Measurements from ENCODE around the gene TAB2. TPM values are rescaled to one million over a fixed set of nuclear protein-coding genes. Genes with fewer than 3 reads are reported as not detected.
"Not testable (repeated sequence)": the region's sequence is repeated elsewhere in the genome, so short reads cannot be mapped to it uniquely, and the experiment has no call there.

The TAB2 gene
- total RNA-seq, 4 donors from 2014 or later = 24.1 to 93.6 (median 51.7) TPM

DNA sequence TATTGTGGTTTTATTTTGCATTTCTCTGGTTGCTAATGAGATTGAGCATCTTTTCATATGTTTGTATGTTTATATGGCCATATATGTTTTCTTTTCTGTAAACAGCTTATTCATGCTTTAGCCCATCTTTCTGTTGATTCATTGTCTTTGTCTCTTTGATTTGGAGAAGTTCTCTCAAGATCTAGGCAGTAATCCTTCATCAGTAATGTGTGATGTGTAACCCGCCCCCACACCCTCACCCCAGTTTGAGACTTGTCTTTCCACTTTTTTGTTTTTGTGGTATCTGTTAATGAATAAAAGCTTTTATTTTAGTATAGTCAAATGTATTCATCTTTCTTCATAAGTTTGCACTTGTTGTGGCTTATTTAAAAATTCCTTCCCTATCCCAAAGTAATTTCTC is 141.3 kb downstream of the TAB2 start:
- H3K4me1 ChIP-seq = peaks cover 0 to 11% of the 10 kb centered on the region in 2 donors
- DNase-seq = no peak
- H3K36me3 ChIP-seq = no peaks in the 10 kb centered on the region
- TF ChIP-seq POLR2A (IDR thresholded peaks at IDR 0.05) = no peak
- TF ChIP-seq, protein P1, sequence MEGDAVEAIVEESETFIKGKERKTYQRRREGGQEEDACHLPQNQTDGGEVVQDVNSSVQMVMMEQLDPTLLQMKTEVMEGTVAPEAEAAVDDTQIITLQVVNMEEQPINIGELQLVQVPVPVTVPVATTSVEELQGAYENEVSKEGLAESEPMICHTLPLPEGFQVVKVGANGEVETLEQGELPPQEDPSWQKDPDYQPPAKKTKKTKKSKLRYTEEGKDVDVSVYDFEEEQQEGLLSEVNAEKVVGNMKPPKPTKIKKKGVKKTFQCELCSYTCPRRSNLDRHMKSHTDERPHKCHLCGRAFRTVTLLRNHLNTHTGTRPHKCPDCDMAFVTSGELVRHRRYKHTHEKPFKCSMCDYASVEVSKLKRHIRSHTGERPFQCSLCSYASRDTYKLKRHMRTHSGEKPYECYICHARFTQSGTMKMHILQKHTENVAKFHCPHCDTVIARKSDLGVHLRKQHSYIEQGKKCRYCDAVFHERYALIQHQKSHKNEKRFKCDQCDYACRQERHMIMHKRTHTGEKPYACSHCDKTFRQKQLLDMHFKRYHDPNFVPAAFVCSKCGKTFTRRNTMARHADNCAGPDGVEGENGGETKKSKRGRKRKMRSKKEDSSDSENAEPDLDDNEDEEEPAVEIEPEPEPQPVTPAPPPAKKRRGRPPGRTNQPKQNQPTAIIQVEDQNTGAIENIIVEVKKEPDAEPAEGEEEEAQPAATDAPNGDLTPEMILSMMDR (IDR thresholded peaks at IDR 0.05) = no peak
- intact Hi-C loops (cut with DNase I; ENCODE audit: low total_unique reads) = no loop called here
- no peaks in the 10 kb centered on the region for H3K9me3 ChIP-seq
- H3K4me3 ChIP-seq = no peak overlapping the region
- H3K27ac ChIP-seq = no peak overlapping the region
- H3K27me3 ChIP-seq = no peaks in the 10 kb centered on the region

GRCh38 chr6:149459761-149460160 is 142.2 kb downstream of the TAB2 start:
- Histone ChIP-seq H3K27ac (no peak overlapping the region), H3K9me3 (no peaks in the 10 kb centered on the region), H3K4me3 (no peak overlapping the region), H3K4me1 (peaks cover 0 to 1% of the 10 kb centered on the region in 2 donors), H3K27me3 (no peaks in the 10 kb centered on the region), H3K36me3 (no peaks in the 10 kb centered on the region)
- intact Hi-C loops (cut with DNase I; ENCODE audit: low total_unique reads) = no loop called here
- no peak for DNase-seq
- TF ChIP-seq, protein P1 (IDR thresholded peaks at IDR 0.05) = no peak
- TF ChIP-seq POLR2A (IDR thresholded peaks at IDR 0.05) = no peak

GRCh38 chr6:149460249-149460648 is 142.7 kb downstream of the TAB2 start:
- H3K4me1 ChIP-seq; H3K27me3 ChIP-seq; intact Hi-C loops (cut with DNase I; ENCODE audit: low total_unique reads); DNase-seq; H3K4me3 ChIP-seq; H3K9me3 ChIP-seq; H3K36me3 ChIP-seq; H3K27ac ChIP-seq: not testable (repeated sequence)

Small RNAs within 50 kb of the gene (small RNA-seq; reads per million reads assigned to genes)
- not detected for gene RN7SL234P

Other genes starting within 250 kb of the TAB2 start
- 10 to 100 TPM in 1 of 4 donors, 1 to 10 TPM in 2, not detected in 1; 1.2 to 15.3 (median 5.9) TPM for gene SUMO4, start 82.5 kb downstream of the TAB2 start, total RNA-seq
- 1 to 10 TPM in 1 of 4 donors, under 1 TPM in 2, not detected in 1; 0.26 to 1.7 (median 0.40) TPM for gene ZC3H12D, start 167.3 kb downstream of the TAB2 start, total RNA-seq
- gene PPIL4, start 228.3 kb downstream of the TAB2 start, total RNA-seq = 10 to 100 TPM; 10.2 to 57.2 (median 43.2) TPM
- gene GINM1, start 248.7 kb downstream of the TAB2 start, total RNA-seq = 10 to 100 TPM; 16.1 to 83.7 (median 75.3) TPM

All from uterus (tissue), 4 donors.